Lung (tissue), 12 donors: Measurements from ENCODE around the gene MECR. TPM values are rescaled to one million over a fixed set of nuclear protein-coding genes. Genes with fewer than 3 reads are reported as not detected.

Experiments used
- ATAC-seq: fragments of 200-7000 bp; cut with Tn5 transposase; one replicate; pipeline ENCODE4 v1.9.1; 2020; ENCODE audit warnings: moderate number of reproducible peaks; ENCODE audit not compliant: insufficient read depth, low FRiP score
- DNase-seq, 3 donors: peaks; one replicate each; pipeline ENCODE4 v3.0.0-alpha.2; 2013 to 2017
- H3K27ac ChIP-seq, 2 donors: one replicate each; pipeline ENCODE4 v1.5.1; 2013; ENCODE audit warnings: mild to moderate bottlenecking in 2 of 2, moderate library complexity in 2 of 2, control low read depth in 1 of 2, inconsistent platforms in 1 of 2, low read depth in 1 of 2, low read length in 1 of 2
- H3K27me3 ChIP-seq, 3 donors: one replicate each; pipeline ENCODE4 v1.5.1; 2013; ENCODE audit warnings: low read length in 2 of 3; ENCODE audit not compliant: control insufficient read depth in 3 of 3, insufficient read depth in 3 of 3
- H3K36me3 ChIP-seq, 4 donors: one replicate each; pipeline ENCODE4 v1.5.1; 2013; ENCODE audit warnings: low read length in 4 of 4, mild to moderate bottlenecking in 1 of 4, moderate library complexity in 1 of 4; ENCODE audit not compliant: control insufficient read depth in 4 of 4, insufficient read depth in 4 of 4
- H3K4me1 ChIP-seq, 5 donors: one replicate each; pipeline ENCODE4 v1.5.1; 2013; ENCODE audit warnings: low read length in 5 of 5, mild to moderate bottlenecking in 2 of 5, moderate library complexity in 1 of 5; ENCODE audit not compliant: control insufficient read depth in 5 of 5, insufficient read depth in 5 of 5
- H3K4me3 ChIP-seq: one replicate; pipeline ENCODE4 v1.5.1; 2013; ENCODE audit warnings: mild to moderate bottlenecking, control low read depth, moderate library complexity
- H3K9ac ChIP-seq, 2 donors: one replicate each; pipeline ENCODE4 v1.5.1; 2013; ENCODE audit warnings: low read length in 2 of 2, control low read depth in 1 of 2; ENCODE audit not compliant: insufficient read depth in 1 of 2
- H3K9me3 ChIP-seq, 4 donors: one replicate each; pipeline ENCODE4 v1.5.1; 2013; ENCODE audit warnings: low read length in 3 of 4, mild to moderate bottlenecking in 1 of 4, moderate library complexity in 1 of 4; ENCODE audit not compliant: control insufficient read depth in 4 of 4, insufficient read depth in 3 of 4
- CTCF ChIP-seq: IDR thresholded peaks from 2 replicates; pipeline ENCODE4 v1.5.1; 2012; ENCODE audit warnings: mild to moderate bottlenecking; ENCODE audit errors: control extremely low read depth, extremely low read depth
- WGBS, 2 donors: extraction: QIAGEN DNeasy Blood & Tissue Kit; methylation state at CpG; one replicate each; pipeline ENCODE4 v1.1.7; 2013; 5-methylcytosine and 5-hydroxymethylcytosine counted together
- polyA plus RNA-seq, 2 donors: library from polyadenylated mRNA; stranded (reverse); fragments of 200-250 nt; gene quantifications; one replicate each; pipeline ENCODE4 v1.2.1, GENCODE V29; 2013
- total RNA-seq, 2 donors: library from RNA; depleted of rRNA in 1 of 2; stranded (reverse); fragments of >200 nt in 1 of 2; gene quantifications; one replicate each; pipeline ENCODE4 v1.2.1, GENCODE V29; 2014 to 2021
- donor health status: control.
- donor health status: control.
- donor health status: Bipolar disorder and iron deficiency.
- donor health status: healthy.
- donor health status: DM: yes; HTN: yes; CAD: no.

MECR gene
- total and polyA plus RNA-seq, 4 donors = 18.0 to 30.1 (median 23.2) TPM

- peak; percentile 87 to 88 (median 88) for DNase-seq
- peak; percentile 93 for ATAC-seq
- no peak for TF ChIP-seq CTCF
- H3K9me3 ChIP-seq = no peaks in the 10 kb centered on the region
- peaks cover 0 to 3% (median under 1%) of the 10 kb centered on the region in 4 donors for H3K36me3 ChIP-seq
- H3K27me3 ChIP-seq = no peaks in the 10 kb centered on the region
- no peak overlapping the region for H3K4me3 ChIP-seq
- 19 to 35% methylated on average over 7 of the region's 7 CpGs for WGBS, 2 donors
- peak overlapping the region in 1 of 2 donors; percentile 75 for H3K27ac ChIP-seq
- H3K9ac ChIP-seq = no peak overlapping the region
- peaks cover 0 to 28% (median 6%) of the 10 kb centered on the region in 5 donors for H3K4me1 ChIP-seq
Observed at GRCh38 chr1:29271724-29272123, 41.0 kb upstream of the MECR start.

- Histone ChIP-seq H3K4me3 (no peak overlapping the region), H3K27ac (peak overlapping the region in 1 of 2 donors; percentile 75), H3K4me1 (peaks cover 0 to 28% (median 6%) of the 10 kb centered on the region in 5 donors), H3K9ac (no peak overlapping the region), H3K27me3 (no peaks in the 10 kb centered on the region), H3K36me3 (peaks cover 0 to 3% (median 0%) of the 10 kb centered on the region in 4 donors), H3K9me3 (no peaks in the 10 kb centered on the region)
- 42 to 52% methylated on average over 3 of the region's 3 CpGs for WGBS, 2 donors
- no peak for TF ChIP-seq CTCF
- DNase-seq = peak; percentile 11 to 44 (median 23)
- no peak for ATAC-seq
Observed at GRCh38 chr1:29270929-29271521, 40.3 kb upstream of the MECR start.

- Histone ChIP-seq H3K9ac (no peak overlapping the region), H3K9me3 (no peaks in the 10 kb centered on the region), H3K27me3 (no peaks in the 10 kb centered on the region), H3K27ac (no peak overlapping the region), H3K4me3 (no peak overlapping the region), H3K4me1 (peaks cover 0 to 28% (median 6%) of the 10 kb centered on the region in 5 donors), H3K36me3 (no peaks in the 10 kb centered on the region)
- ATAC-seq (no peak), DNase-seq (peak; percentile 70 to 84 (median 80))
- no peak for TF ChIP-seq CTCF
- 68 to 73% methylated on average over 8 of the region's 8 CpGs for WGBS, 2 donors
Observed at GRCh38 chr1:29269382-29269781, 38.6 kb upstream of the MECR start.
